ENCODE results near the gene ACSL6. TPM values are rescaled to one million over a fixed set of nuclear protein-coding genes. Genes with fewer than 3 reads are reported as not detected.

The ACSL6 gene
- total RNA-seq, 1 experiment from 2014 or later: 4.8 TPM

DNA sequence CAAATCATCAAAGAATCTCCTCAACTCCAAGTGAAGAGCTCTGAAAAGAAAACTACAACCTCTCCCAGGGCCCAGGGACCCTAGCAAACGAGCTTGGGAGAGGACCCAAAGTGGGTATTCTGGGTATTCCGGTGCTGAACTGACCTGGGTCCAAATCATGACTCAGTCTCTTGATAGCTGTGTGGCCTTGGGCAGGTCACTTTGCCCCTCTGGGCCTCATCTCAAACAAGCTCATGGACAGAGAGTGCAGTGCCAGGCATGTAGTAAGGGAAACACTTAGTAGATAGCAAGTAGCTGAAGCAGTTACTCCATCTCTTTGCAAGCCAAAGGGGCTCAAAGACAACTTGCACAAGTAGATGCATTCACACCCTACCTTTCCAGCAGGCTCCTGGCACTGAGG, 12.4 kb downstream of the ACSL6 start:
- ChIA-PET CTCF (interaction anchor here (0.9 to 2.0 kb wide), 3 partner anchors 9 to 410 kb away, joined by 3 to 8 read pairs (median 4); no protein-coding TSS in a partner anchor), POLR2A (no interaction called here)
- peaks cover 44% of the 10 kb centered on the region for H3K4me1 Mint-ChIP-seq
- no peaks in the 10 kb centered on the region for H3K9me3 Mint-ChIP-seq
- ATAC-seq: no peak
- H3K27me3 Mint-ChIP-seq (ENCODE audit: low read depth): no peaks in the 10 kb centered on the region; the same call in 1 of the 2 replicates
- no peak for TF ChIP-seq CREM (CRISPR knock-in tag; IDR thresholded peaks at IDR 0.05)
- no peak for TF ChIP-seq NFE2L1 (CRISPR knock-in tag; IDR thresholded peaks at IDR 0.05)
- no peak for TF ChIP-seq TEAD4 (CRISPR knock-in tag; IDR thresholded peaks at IDR 0.05)
- no peak for TF ChIP-seq ZNF263 (CRISPR knock-in tag; IDR thresholded peaks at IDR 0.05; ENCODE audit: low read depth)
- TF ChIP-seq, protein P1, sequence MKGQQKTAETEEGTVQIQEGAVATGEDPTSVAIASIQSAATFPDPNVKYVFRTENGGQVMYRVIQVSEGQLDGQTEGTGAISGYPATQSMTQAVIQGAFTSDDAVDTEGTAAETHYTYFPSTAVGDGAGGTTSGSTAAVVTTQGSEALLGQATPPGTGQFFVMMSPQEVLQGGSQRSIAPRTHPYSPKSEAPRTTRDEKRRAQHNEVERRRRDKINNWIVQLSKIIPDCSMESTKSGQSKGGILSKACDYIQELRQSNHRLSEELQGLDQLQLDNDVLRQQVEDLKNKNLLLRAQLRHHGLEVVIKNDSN (CRISPR knock-in tag; IDR thresholded peaks at IDR 0.05): no peak
- TF ChIP-seq, protein P2, sequence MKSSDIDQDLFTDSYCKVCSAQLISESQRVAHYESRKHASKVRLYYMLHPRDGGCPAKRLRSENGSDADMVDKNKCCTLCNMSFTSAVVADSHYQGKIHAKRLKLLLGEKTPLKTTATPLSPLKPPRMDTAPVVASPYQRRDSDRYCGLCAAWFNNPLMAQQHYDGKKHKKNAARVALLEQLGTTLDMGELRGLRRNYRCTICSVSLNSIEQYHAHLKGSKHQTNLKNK (CRISPR knock-in tag; IDR thresholded peaks at IDR 0.05): no peak
- no peak for TF ChIP-seq CBFB (CRISPR knock-in tag; IDR thresholded peaks at IDR 0.05; ENCODE audit: low read depth)
- no peak for TF ChIP-seq ELF4 (CRISPR knock-in tag; IDR thresholded peaks at IDR 0.05; ENCODE audit: low read depth)
- no peak for TF ChIP-seq MYBL2 (CRISPR knock-in tag; IDR thresholded peaks at IDR 0.05)
- TF ChIP-seq ESRRA (CRISPR knock-in tag; IDR thresholded peaks at IDR 0.05; ENCODE audit: borderline replicate concordance): no peak
- TF ChIP-seq, protein P3, sequence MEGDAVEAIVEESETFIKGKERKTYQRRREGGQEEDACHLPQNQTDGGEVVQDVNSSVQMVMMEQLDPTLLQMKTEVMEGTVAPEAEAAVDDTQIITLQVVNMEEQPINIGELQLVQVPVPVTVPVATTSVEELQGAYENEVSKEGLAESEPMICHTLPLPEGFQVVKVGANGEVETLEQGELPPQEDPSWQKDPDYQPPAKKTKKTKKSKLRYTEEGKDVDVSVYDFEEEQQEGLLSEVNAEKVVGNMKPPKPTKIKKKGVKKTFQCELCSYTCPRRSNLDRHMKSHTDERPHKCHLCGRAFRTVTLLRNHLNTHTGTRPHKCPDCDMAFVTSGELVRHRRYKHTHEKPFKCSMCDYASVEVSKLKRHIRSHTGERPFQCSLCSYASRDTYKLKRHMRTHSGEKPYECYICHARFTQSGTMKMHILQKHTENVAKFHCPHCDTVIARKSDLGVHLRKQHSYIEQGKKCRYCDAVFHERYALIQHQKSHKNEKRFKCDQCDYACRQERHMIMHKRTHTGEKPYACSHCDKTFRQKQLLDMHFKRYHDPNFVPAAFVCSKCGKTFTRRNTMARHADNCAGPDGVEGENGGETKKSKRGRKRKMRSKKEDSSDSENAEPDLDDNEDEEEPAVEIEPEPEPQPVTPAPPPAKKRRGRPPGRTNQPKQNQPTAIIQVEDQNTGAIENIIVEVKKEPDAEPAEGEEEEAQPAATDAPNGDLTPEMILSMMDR (IDR thresholded peaks at IDR 0.05): no peak
- TF ChIP-seq, protein P4, sequence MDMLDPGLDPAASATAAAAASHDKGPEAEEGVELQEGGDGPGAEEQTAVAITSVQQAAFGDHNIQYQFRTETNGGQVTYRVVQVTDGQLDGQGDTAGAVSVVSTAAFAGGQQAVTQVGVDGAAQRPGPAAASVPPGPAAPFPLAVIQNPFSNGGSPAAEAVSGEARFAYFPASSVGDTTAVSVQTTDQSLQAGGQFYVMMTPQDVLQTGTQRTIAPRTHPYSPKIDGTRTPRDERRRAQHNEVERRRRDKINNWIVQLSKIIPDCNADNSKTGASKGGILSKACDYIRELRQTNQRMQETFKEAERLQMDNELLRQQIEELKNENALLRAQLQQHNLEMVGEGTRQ (CRISPR knock-in tag; IDR thresholded peaks at IDR 0.05): no peak
- TF ChIP-seq ZNF416 (CRISPR knock-in tag; IDR thresholded peaks at IDR 0.05): no peak
- no peak for TF ChIP-seq ZNF232 (CRISPR knock-in tag; IDR thresholded peaks at IDR 0.05)
- TF ChIP-seq ZNF317 (CRISPR knock-in tag; IDR thresholded peaks at IDR 0.05; ENCODE audit: borderline replicate concordance, low read depth): no peak
- TF ChIP-seq, protein P5, sequence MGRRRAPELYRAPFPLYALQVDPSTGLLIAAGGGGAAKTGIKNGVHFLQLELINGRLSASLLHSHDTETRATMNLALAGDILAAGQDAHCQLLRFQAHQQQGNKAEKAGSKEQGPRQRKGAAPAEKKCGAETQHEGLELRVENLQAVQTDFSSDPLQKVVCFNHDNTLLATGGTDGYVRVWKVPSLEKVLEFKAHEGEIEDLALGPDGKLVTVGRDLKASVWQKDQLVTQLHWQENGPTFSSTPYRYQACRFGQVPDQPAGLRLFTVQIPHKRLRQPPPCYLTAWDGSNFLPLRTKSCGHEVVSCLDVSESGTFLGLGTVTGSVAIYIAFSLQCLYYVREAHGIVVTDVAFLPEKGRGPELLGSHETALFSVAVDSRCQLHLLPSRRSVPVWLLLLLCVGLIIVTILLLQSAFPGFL (CRISPR knock-in tag; IDR thresholded peaks at IDR 0.05; ENCODE audit: borderline replicate concordance): no peak
- TF ChIP-seq TEAD1 (CRISPR knock-in tag; IDR thresholded peaks at IDR 0.05): no peak
- TF ChIP-seq NR2C2 (CRISPR knock-in tag; IDR thresholded peaks at IDR 0.05): no peak
- TF ChIP-seq, protein P6, sequence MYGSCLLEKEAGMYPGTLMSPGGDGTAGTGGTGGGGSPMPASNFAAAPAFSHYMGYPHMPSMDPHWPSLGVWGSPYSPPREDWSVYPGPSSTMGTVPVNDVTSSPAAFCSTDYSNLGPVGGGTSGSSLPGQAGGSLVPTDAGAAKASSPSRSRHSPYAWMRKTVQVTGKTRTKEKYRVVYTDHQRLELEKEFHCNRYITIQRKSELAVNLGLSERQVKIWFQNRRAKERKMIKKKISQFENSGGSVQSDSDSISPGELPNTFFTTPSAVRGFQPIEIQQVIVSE (CRISPR knock-in tag; IDR thresholded peaks at IDR 0.05; ENCODE audit: borderline replicate concordance): no peak
- DNase-seq (ENCODE audit: low spot score): no peak
- no peak overlapping the region for H3K27ac Mint-ChIP-seq
- no peaks in the 10 kb centered on the region for H3K36me3 Mint-ChIP-seq
- no peak overlapping the region for H3K4me3 Mint-ChIP-seq

DNA sequence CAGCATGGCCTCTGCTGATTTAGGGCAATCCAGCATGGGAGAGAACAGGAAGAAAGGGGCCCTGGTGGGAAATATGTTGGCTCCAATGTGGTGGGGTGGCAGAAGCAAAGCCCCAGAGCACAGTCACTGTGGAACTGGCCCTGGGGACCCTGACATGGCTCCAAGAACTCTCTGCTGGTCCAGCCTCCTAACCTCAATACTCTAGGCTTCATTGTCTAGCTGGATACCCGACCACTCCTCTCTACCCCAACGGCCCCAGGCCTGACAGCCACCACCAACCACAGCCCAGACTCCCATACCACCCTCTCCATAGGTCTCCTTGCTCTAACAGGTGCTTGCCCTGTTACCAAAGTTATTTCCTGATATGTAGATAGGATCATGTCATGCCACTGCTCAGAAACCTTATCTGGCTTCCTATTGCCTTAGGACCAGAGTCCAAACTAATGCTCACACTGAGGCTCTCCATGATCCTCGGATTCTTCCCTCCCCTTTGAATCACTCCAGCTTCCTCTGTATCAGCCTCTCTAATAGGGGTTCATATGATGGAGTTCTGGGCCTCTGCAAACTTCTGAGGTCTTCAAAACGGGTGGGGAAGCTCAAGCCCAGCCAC, 12.9 kb downstream of the ACSL6 start:
- ATAC-seq (no peak), DNase-seq (ENCODE audit: low spot score) (no peak)
- H3K27me3 Mint-ChIP-seq (ENCODE audit: low read depth): no peaks in the 10 kb centered on the region; the same call in 1 of the 2 replicates
- no peaks in the 10 kb centered on the region for H3K36me3 Mint-ChIP-seq
- no peak overlapping the region for H3K27ac Mint-ChIP-seq
- no peak overlapping the region for H3K4me3 Mint-ChIP-seq
- CTCF ChIA-PET: interaction anchor here (0.9 to 2.0 kb wide), 3 partner anchors 9 to 409 kb away, joined by 3 to 8 read pairs (median 4); no protein-coding TSS in a partner anchor
- peaks cover 41% of the 10 kb centered on the region for H3K4me1 Mint-ChIP-seq
- POLR2A ChIA-PET: no interaction called here
- H3K9me3 Mint-ChIP-seq: no peaks in the 10 kb centered on the region
- no peak for TF ChIP-seq JAZF1 (CRISPR knock-in tag; IDR thresholded peaks at IDR 0.05)
- TF ChIP-seq SOX15 (CRISPR knock-in tag; IDR thresholded peaks at IDR 0.05): no peak
- TF ChIP-seq, protein P2 (CRISPR knock-in tag; IDR thresholded peaks at IDR 0.05): no peak
- no peak for TF ChIP-seq GABPB1 (CRISPR knock-in tag; IDR thresholded peaks at IDR 0.05)
- TF ChIP-seq ZNF232 (CRISPR knock-in tag; IDR thresholded peaks at IDR 0.05): no peak
- TF ChIP-seq FOXP1 (CRISPR knock-in tag; IDR thresholded peaks at IDR 0.05; ENCODE audit: borderline replicate concordance): no peak
- no peak for TF ChIP-seq ZNF423 (CRISPR knock-in tag; IDR thresholded peaks at IDR 0.05)
- no peak for TF ChIP-seq ZBTB21 (CRISPR knock-in tag; IDR thresholded peaks at IDR 0.05; ENCODE audit: borderline replicate concordance)
- TF ChIP-seq, protein P7, sequence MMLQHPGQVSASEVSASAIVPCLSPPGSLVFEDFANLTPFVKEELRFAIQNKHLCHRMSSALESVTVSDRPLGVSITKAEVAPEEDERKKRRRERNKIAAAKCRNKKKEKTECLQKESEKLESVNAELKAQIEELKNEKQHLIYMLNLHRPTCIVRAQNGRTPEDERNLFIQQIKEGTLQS (CRISPR knock-in tag; conservative IDR thresholded peaks at IDR 0.05): no peak
- TF ChIP-seq MYBL2 (CRISPR knock-in tag; IDR thresholded peaks at IDR 0.05): no peak
- TF ChIP-seq ETV6 (CRISPR knock-in tag; IDR thresholded peaks at IDR 0.05): no peak
- no peak for TF ChIP-seq CREM (CRISPR knock-in tag; IDR thresholded peaks at IDR 0.05)
- TF ChIP-seq ZNF671 (CRISPR knock-in tag; IDR thresholded peaks at IDR 0.05): no peak
